GM18505 (cell line): ENCODE results near the gene ITK.

Source experiments
- ATAC-seq: cut with Tn5 transposase; IDR thresholded peaks from one replicate; pipeline ENCODE4 v1.9.1; 2021; ENCODE audit not compliant: unreplicated experiment
- POLR2A ChIP-seq: IDR thresholded peaks from 4 replicates; pipeline ENCODE4 v1.6.1; 2011; ENCODE audit warnings: borderline replicate concordance; ENCODE audit not compliant: insufficient read depth, insufficient read length; ENCODE audit errors: extremely low read depth

ITK gene

DNA sequence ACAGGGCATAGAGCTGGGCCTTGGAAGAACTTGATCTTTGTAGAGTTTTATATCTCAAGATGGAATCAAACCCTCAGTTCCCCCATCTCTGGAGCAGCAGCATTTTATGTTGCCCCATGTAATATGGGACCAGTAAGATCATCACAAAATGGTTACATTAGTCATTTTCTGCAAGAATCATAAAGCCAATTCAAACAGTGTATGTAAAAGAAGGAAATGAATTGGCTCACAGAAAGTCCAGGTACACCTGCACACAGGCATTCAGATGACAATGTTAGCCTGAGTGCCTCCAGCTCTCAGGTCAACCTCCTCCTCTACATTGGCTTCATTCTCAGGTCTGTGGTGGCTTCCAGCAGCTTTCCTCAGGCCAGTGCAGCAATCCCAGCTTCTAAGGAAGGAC lies 120.4 kb downstream of the ITK start:
- ATAC-seq, result no peak
- no peak for TF ChIP-seq POLR2A

DNA sequence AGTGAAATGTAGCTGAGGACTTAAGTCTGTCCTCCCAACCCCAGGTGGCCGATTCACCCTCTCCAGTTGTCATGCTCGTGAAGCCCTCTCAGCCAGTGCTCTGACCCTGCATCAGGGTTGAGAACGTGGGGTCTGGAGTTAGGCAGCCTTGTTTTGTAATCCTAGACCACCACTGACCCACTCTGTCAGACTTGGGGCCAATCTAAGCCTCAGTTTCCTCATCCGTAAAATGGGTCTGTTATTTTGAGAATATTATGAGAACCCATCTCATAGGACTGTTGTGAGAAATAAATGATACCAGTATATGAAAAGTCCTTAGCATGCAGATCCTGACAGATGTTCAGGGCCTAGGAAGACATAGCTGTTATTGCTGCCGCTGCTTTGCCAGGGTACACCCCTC lies 122.4 kb downstream of the ITK start:
- no peak for TF ChIP-seq POLR2A
- ATAC-seq, result no peak

DNA sequence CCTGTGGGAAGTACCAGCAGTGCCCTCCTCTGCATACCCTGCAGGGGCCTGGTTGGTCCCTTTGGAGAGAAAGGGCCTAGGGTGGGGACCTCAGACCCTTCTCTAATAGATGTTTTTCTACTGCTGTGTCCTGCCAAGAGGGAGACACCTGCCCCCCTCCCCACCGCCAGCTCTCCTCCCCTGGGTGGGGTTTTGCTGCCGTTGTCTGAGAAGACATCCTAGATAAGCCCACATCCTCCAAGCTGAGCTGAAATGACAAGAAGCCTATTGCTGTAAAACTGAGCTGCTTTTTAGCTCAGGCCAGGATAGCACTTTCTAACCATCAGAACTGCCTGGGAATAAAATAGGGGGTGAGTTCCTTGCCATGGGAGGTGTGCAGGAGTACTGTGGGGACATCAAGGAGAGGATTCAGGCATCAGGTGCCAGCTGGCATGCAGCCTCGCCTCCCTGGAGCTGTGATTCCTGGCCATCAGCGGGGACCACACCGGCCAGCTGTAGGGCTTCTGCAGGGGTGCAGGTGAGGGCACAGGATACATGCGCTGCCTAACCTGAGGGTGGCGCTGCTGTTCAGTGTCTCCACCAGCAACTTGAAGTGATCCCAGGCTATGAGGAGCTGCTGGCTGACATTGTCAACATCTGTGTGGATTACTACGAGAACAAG lies 123.2 kb downstream of the ITK start:
- TF ChIP-seq POLR2A, result no peak
- ATAC-seq, result no peak
